DND-41 (cell line): ENCODE data around the gene DDIAS.

Source experiments
- ATAC-seq: fragments of 200-7000 bp; cut with Tn5 transposase; 3 replicates; pipeline ENCODE4 v1.9.1; 2021; ENCODE audit warnings: low read depth; ENCODE audit not compliant: insufficient read depth
- DNase-seq: peaks from one replicate; pipeline ENCODE4 v3.0.0-alpha.2; 2020
- H2AFZ ChIP-seq: 2 replicates; pipeline ENCODE4 v1.6.0; 2012; ENCODE audit warnings: low read depth, low read length
- H3K27ac ChIP-seq: 2 replicates; pipeline ENCODE4 v1.5.1; 2012; ENCODE audit warnings: low read length, inconsistent platforms
- H3K27me3 ChIP-seq: fragments of 200-600 bp; sonication (generic); 2 replicates; pipeline ENCODE4 v1.6.0; 2012; ENCODE audit warnings: low read length, mild to moderate bottlenecking, inconsistent platforms; ENCODE audit not compliant: insufficient read depth, poor library complexity
- H3K36me3 ChIP-seq: 2 replicates; pipeline ENCODE4 v1.5.1; 2012; ENCODE audit warnings: low read length, inconsistent platforms; ENCODE audit not compliant: insufficient read depth
- H3K4me1 ChIP-seq: 2 replicates; pipeline ENCODE4 v1.5.1; 2012; ENCODE audit warnings: mild to moderate bottlenecking, low read length; ENCODE audit not compliant: insufficient read depth
- H3K4me2 ChIP-seq: 2 replicates; pipeline ENCODE4 v1.6.0; 2012; ENCODE audit warnings: mild to moderate bottlenecking, moderate library complexity, low read length, inconsistent platforms; ENCODE audit not compliant: insufficient read depth
- H3K4me3 ChIP-seq, 2 experiments: fragments of 200-600 bp in 1 of 2; shearing (Covaris generic) in 1 of 2; 2 replicates each; pipeline ENCODE4 v1.5.1; 2012 to 2016; ENCODE audit warnings: inconsistent platforms in 2 of 2, low read length in 2 of 2, mild to moderate bottlenecking in 2 of 2, low read depth in 1 of 2, moderate library complexity in 1 of 2
- H3K79me2 ChIP-seq: 2 replicates; pipeline ENCODE4 v1.6.0; 2012; ENCODE audit warnings: low read length, inconsistent platforms; ENCODE audit not compliant: insufficient read depth
- H3K9ac ChIP-seq: 2 replicates; pipeline ENCODE4 v1.6.0; 2012; ENCODE audit warnings: low read depth, mild to moderate bottlenecking, inconsistent platforms, low read length, moderate library complexity
- H3K9me3 ChIP-seq: 2 replicates; pipeline ENCODE4 v1.5.1; 2012; ENCODE audit warnings: low read length, moderate library complexity, mild to moderate bottlenecking, inconsistent platforms; ENCODE audit not compliant: insufficient read depth, severe bottlenecking
- H4K20me1 ChIP-seq: 2 replicates; pipeline ENCODE4 v1.6.0; 2012; ENCODE audit warnings: low read length; ENCODE audit not compliant: insufficient read depth
- CTCF ChIP-seq: IDR thresholded peaks from 2 replicates; pipeline ENCODE4 v1.5.1; 2012; ENCODE audit warnings: borderline replicate concordance, low read length, moderate library complexity, mild to moderate bottlenecking; ENCODE audit not compliant: poor library complexity, severe bottlenecking; ENCODE audit errors: extremely low read depth
- EZH2 ChIP-seq: IDR thresholded peaks from 3 replicates; pipeline ENCODE4 v1.6.1; 2012; ENCODE audit warnings: borderline replicate concordance, low read depth, mild to moderate bottlenecking, moderate library complexity, low read length, inconsistent platforms; ENCODE audit not compliant: severe bottlenecking

DDIAS gene

GRCh38 chr11:82930229-82930628, 28.7 kb downstream of the DDIAS start:
- Histone ChIP-seq H3K9me3 (no peaks in the 10 kb centered on the region), H3K9ac (no peak overlapping the region), H3K79me2 (no peaks in the 10 kb centered on the region), H3K27me3 (peaks cover 6% of the 10 kb centered on the region), H2AFZ (no peak overlapping the region), H3K36me3 (no peaks in the 10 kb centered on the region), H3K27ac (no peak overlapping the region), H3K4me1 (no peaks in the 10 kb centered on the region), H3K4me2 (no peak overlapping the region), H3K4me3 (no peak overlapping the region), H4K20me1 (no peaks in the 10 kb centered on the region)
- TF ChIP-seq CTCF = no peak
- no peak for TF ChIP-seq EZH2
- no peak for ATAC-seq
- DNase-seq = no peak

GRCh38 chr11:82930734-82931133, 29.2 kb downstream of the DDIAS start:
- Histone ChIP-seq H3K4me3 (no peak overlapping the region), H3K4me2 (no peak overlapping the region), H3K79me2 (no peaks in the 10 kb centered on the region), H3K4me1 (no peaks in the 10 kb centered on the region), H2AFZ (no peak overlapping the region), H3K27me3 (peaks cover 6% of the 10 kb centered on the region), H3K9ac (no peak overlapping the region), H3K27ac (no peak overlapping the region), H3K9me3 (no peaks in the 10 kb centered on the region), H4K20me1 (no peaks in the 10 kb centered on the region), H3K36me3 (no peaks in the 10 kb centered on the region)
- ATAC-seq (no peak), DNase-seq (no peak)
- TF ChIP-seq EZH2 = no peak
- TF ChIP-seq CTCF = no peak

GRCh38 chr11:82932564-82932963, 31.0 kb downstream of the DDIAS start:
- Histone ChIP-seq H2AFZ (no peak overlapping the region), H3K4me2 (no peak overlapping the region), H3K36me3 (no peaks in the 10 kb centered on the region), H3K4me3 (no peak overlapping the region), H3K4me1 (no peaks in the 10 kb centered on the region), H3K27ac (no peak overlapping the region), H3K27me3 (peaks cover 6% of the 10 kb centered on the region), H3K9me3 (no peaks in the 10 kb centered on the region), H3K79me2 (no peaks in the 10 kb centered on the region), H4K20me1 (no peaks in the 10 kb centered on the region), H3K9ac (no peak overlapping the region)
- no peak for DNase-seq
- TF ChIP-seq CTCF (no peak), EZH2 (no peak)
- ATAC-seq = no peak

- Histone ChIP-seq H3K79me2 (no peaks in the 10 kb centered on the region), H3K4me2 (no peak overlapping the region), H2AFZ (no peak overlapping the region), H3K9ac (no peak overlapping the region), H3K4me3 (no peak overlapping the region), H3K27me3 (peaks cover 6% of the 10 kb centered on the region), H3K4me1 (no peaks in the 10 kb centered on the region), H3K36me3 (no peaks in the 10 kb centered on the region), H3K27ac (no peak overlapping the region), H4K20me1 (no peaks in the 10 kb centered on the region), H3K9me3 (no peaks in the 10 kb centered on the region)
- ATAC-seq = no peak
- no peak for DNase-seq
- no peak for TF ChIP-seq CTCF
- no peak for TF ChIP-seq EZH2
Measured at GRCh38 chr11:82936261-82936660, 34.7 kb downstream of the DDIAS start.
